Neural progenitor cell (in vitro differentiated cells): ENCODE results near the gene PINK1.

Source experiments
- CTCF ChIP-seq: fragments of 200-600 bp; sonication (generic); IDR thresholded peaks from 2 replicates; pipeline ENCODE4 v1.5.1; 2017; ENCODE audit warnings: antibody characterized with exemption, mild to moderate bottlenecking
- EZH2phosphoT487 ChIP-seq: fragments of 200-600 bp; sonication (generic); IDR thresholded peaks from 2 replicates; pipeline ENCODE4 v1.6.1; 2017; ENCODE audit warnings: antibody characterized with exemption

DNA sequence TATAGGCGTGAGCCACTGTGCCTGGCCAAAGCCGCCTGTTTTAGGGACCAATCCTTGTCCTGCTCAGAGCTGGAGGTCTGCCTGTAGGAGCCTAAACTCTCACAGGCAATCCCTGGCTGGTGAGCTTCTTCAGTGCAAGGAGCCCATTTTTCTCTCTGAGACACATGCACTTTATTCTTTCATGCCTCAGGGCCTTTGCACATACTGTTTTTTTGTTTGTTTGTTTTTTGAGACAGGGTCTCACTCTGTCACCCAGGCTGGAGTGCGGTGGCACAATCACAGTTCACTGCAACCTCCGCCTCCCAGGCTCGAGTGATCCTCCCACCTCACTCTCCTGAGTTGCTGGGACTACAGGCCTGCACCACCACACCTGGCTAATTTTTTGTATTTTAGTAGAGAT lies 21.6 kb upstream of the PINK1 start:
- no peak for TF ChIP-seq CTCF
- no peak for TF ChIP-seq EZH2phosphoT487
